ENCODE measurements around the gene HPD.

Gene HPD

GRCh38 chr12:121828826-121829225, 29.8 kb downstream of the HPD start:
- Histone ChIP-seq H3K27me3 (ENCODE audit: insufficient read depth, low read length) (no peaks in the 10 kb centered on the region), H3K27ac (ENCODE audit: low read depth, low read length) (no peak overlapping the region), H3K4me1 (ENCODE audit: control insufficient read depth, insufficient read depth, low read length, unreplicated experiment) (no peaks in the 10 kb centered on the region), H3K4me3 (ENCODE audit: low read depth, low read length) (no peak overlapping the region), H3K79me2 (ENCODE audit: control insufficient read depth, insufficient read depth, low read length, unreplicated experiment) (no peaks in the 10 kb centered on the region), H3K36me3 (ENCODE audit: insufficient read depth, low read length) (peaks cover 16% of the 10 kb centered on the region; the same call in 1 of the 2 replicates), H2AFZ (ENCODE audit: low read length, unreplicated experiment) (no peak overlapping the region)

GRCh38 chr12:121828306-121828705, 30.4 kb downstream of the HPD start:
- Histone ChIP-seq H3K27ac (ENCODE audit: low read depth, low read length) (no peak overlapping the region), H3K79me2 (ENCODE audit: control insufficient read depth, insufficient read depth, low read length, unreplicated experiment) (no peaks in the 10 kb centered on the region), H3K4me1 (ENCODE audit: control insufficient read depth, insufficient read depth, low read length, unreplicated experiment) (no peaks in the 10 kb centered on the region), H2AFZ (ENCODE audit: low read length, unreplicated experiment) (no peak overlapping the region), H3K36me3 (ENCODE audit: insufficient read depth, low read length) (peaks cover 16% of the 10 kb centered on the region; the same call in 1 of the 2 replicates), H3K4me3 (ENCODE audit: low read depth, low read length) (no peak overlapping the region), H3K27me3 (ENCODE audit: insufficient read depth, low read length) (no peaks in the 10 kb centered on the region)

- H3K79me2 ChIP-seq (ENCODE audit: control insufficient read depth, insufficient read depth, low read length, unreplicated experiment) = no peaks in the 10 kb centered on the region
- H3K27me3 ChIP-seq (ENCODE audit: insufficient read depth, low read length) = no peaks in the 10 kb centered on the region
- H3K36me3 ChIP-seq (ENCODE audit: insufficient read depth, low read length) = peaks cover 16% of the 10 kb centered on the region; the same call in 1 of the 2 replicates
- no peak overlapping the region for H3K4me3 ChIP-seq (ENCODE audit: low read depth, low read length)
- H3K4me1 ChIP-seq (ENCODE audit: control insufficient read depth, insufficient read depth, low read length, unreplicated experiment) = no peaks in the 10 kb centered on the region
- H2AFZ ChIP-seq (ENCODE audit: low read length, unreplicated experiment) = no peak overlapping the region
- H3K27ac ChIP-seq (ENCODE audit: low read depth, low read length) = no peak overlapping the region
Observed at GRCh38 chr12:121827351-121828099, 31.1 kb downstream of the HPD start.

- H3K4me3 ChIP-seq (ENCODE audit: low read depth, low read length) = no peak overlapping the region
- no peak overlapping the region for H3K27ac ChIP-seq (ENCODE audit: low read depth, low read length)
- no peak overlapping the region for H2AFZ ChIP-seq (ENCODE audit: low read length, unreplicated experiment)
- no peaks in the 10 kb centered on the region for H3K27me3 ChIP-seq (ENCODE audit: insufficient read depth, low read length)
- peaks cover 11% of the 10 kb centered on the region; the same call in 1 of the 2 replicates for H3K36me3 ChIP-seq (ENCODE audit: insufficient read depth, low read length)
- no peaks in the 10 kb centered on the region for H3K79me2 ChIP-seq (ENCODE audit: control insufficient read depth, insufficient read depth, low read length, unreplicated experiment)
- H3K4me1 ChIP-seq (ENCODE audit: control insufficient read depth, insufficient read depth, low read length, unreplicated experiment) = no peaks in the 10 kb centered on the region
Observed at GRCh38 chr12:121826318-121827150, 32.1 kb downstream of the HPD start.

GRCh38 chr12:121825041-121825523, 33.6 kb downstream of the HPD start:
- Histone ChIP-seq H3K4me3 (ENCODE audit: low read depth, low read length) (no peak overlapping the region), H2AFZ (ENCODE audit: low read length, unreplicated experiment) (no peak overlapping the region), H3K27me3 (ENCODE audit: insufficient read depth, low read length) (no peaks in the 10 kb centered on the region), H3K36me3 (ENCODE audit: insufficient read depth, low read length) (peaks cover 12% of the 10 kb centered on the region; the same call in 1 of the 2 replicates), H3K27ac (ENCODE audit: low read depth, low read length) (no peak overlapping the region), H3K4me1 (ENCODE audit: control insufficient read depth, insufficient read depth, low read length, unreplicated experiment) (no peaks in the 10 kb centered on the region), H3K79me2 (ENCODE audit: control insufficient read depth, insufficient read depth, low read length, unreplicated experiment) (no peaks in the 10 kb centered on the region)

GRCh38 chr12:121823727-121824115, 34.9 kb downstream of the HPD start:
- H3K4me1 ChIP-seq (ENCODE audit: control insufficient read depth, insufficient read depth, low read length, unreplicated experiment) = no peaks in the 10 kb centered on the region
- H3K36me3 ChIP-seq (ENCODE audit: insufficient read depth, low read length) = peaks cover 13% of the 10 kb centered on the region; the same call in 1 of the 2 replicates
- H3K27ac ChIP-seq (ENCODE audit: low read depth, low read length) = no peak overlapping the region
- H3K79me2 ChIP-seq (ENCODE audit: control insufficient read depth, insufficient read depth, low read length, unreplicated experiment) = no peaks in the 10 kb centered on the region
- no peak overlapping the region for H2AFZ ChIP-seq (ENCODE audit: low read length, unreplicated experiment)
- H3K27me3 ChIP-seq (ENCODE audit: insufficient read depth, low read length) = no peaks in the 10 kb centered on the region
- H3K4me3 ChIP-seq (ENCODE audit: low read depth, low read length) = no peak overlapping the region

- H3K4me1 ChIP-seq (ENCODE audit: control insufficient read depth, insufficient read depth, low read length, unreplicated experiment) = no peaks in the 10 kb centered on the region
- H2AFZ ChIP-seq (ENCODE audit: low read length, unreplicated experiment) = no peak overlapping the region
- no peaks in the 10 kb centered on the region for H3K79me2 ChIP-seq (ENCODE audit: control insufficient read depth, insufficient read depth, low read length, unreplicated experiment)
- no peak overlapping the region for H3K4me3 ChIP-seq (ENCODE audit: low read depth, low read length)
- no peaks in the 10 kb centered on the region for H3K27me3 ChIP-seq (ENCODE audit: insufficient read depth, low read length)
- peaks cover 11% of the 10 kb centered on the region; the same call in 1 of the 2 replicates for H3K36me3 ChIP-seq (ENCODE audit: insufficient read depth, low read length)
- H3K27ac ChIP-seq (ENCODE audit: low read depth, low read length) = no peak overlapping the region
Observed at GRCh38 chr12:121823101-121823726, 35.4 kb downstream of the HPD start.

- no peak overlapping the region for H3K27ac ChIP-seq (ENCODE audit: low read depth, low read length)
- no peaks in the 10 kb centered on the region for H3K79me2 ChIP-seq (ENCODE audit: control insufficient read depth, insufficient read depth, low read length, unreplicated experiment)
- no peak overlapping the region for H3K4me3 ChIP-seq (ENCODE audit: low read depth, low read length)
- no peaks in the 10 kb centered on the region for H3K27me3 ChIP-seq (ENCODE audit: insufficient read depth, low read length)
- H2AFZ ChIP-seq (ENCODE audit: low read length, unreplicated experiment) = no peak overlapping the region
- peaks cover 7% of the 10 kb centered on the region; the same call in 1 of the 2 replicates for H3K36me3 ChIP-seq (ENCODE audit: insufficient read depth, low read length)
- no peaks in the 10 kb centered on the region for H3K4me1 ChIP-seq (ENCODE audit: control insufficient read depth, insufficient read depth, low read length, unreplicated experiment)
Observed at GRCh38 chr12:121822393-121823100, 36.1 kb downstream of the HPD start.

GRCh38 chr12:121820056-121820455, 38.6 kb downstream of the HPD start:
- Histone ChIP-seq H3K27me3 (ENCODE audit: insufficient read depth, low read length) (no peaks in the 10 kb centered on the region), H3K79me2 (ENCODE audit: control insufficient read depth, insufficient read depth, low read length, unreplicated experiment) (no peaks in the 10 kb centered on the region), H3K4me3 (ENCODE audit: low read depth, low read length) (no peak overlapping the region), H3K4me1 (ENCODE audit: control insufficient read depth, insufficient read depth, low read length, unreplicated experiment) (no peaks in the 10 kb centered on the region), H3K27ac (ENCODE audit: low read depth, low read length) (no peak overlapping the region), H3K36me3 (ENCODE audit: insufficient read depth, low read length) (peaks cover 13% of the 10 kb centered on the region), H2AFZ (ENCODE audit: low read length, unreplicated experiment) (no peak overlapping the region)
